Left ventricle myocardium inferior (tissue), 1 donor: Measurements from ENCODE around the gene MOB1B. TPM values are rescaled to one million over a fixed set of nuclear protein-coding genes. Genes with fewer than 3 reads are reported as not detected.

ENCODE experiments used
- DNase-seq: peaks from one replicate; pipeline ENCODE4 v3.0.0-alpha.2; 2020
- H3K27ac ChIP-seq: fragments of 200-600 bp; replicated peaks from 2 replicates; pipeline ENCODE4 v1.8.0; 2021
- H3K27me3 ChIP-seq: fragments of 200-600 bp; 2 replicates; pipeline ENCODE4 v1.8.0; 2021; ENCODE audit warnings: low read depth
- H3K36me3 ChIP-seq: fragments of 200-600 bp; 2 replicates; pipeline ENCODE4 v1.8.0; 2021
- H3K4me1 ChIP-seq: fragments of 200-600 bp; 2 replicates; pipeline ENCODE4 v1.8.0; 2021
- H3K4me3 ChIP-seq: fragments of 200-600 bp; 2 replicates; pipeline ENCODE4 v1.8.0; 2021; ENCODE audit warnings: mild to moderate bottlenecking, moderate library complexity
- H3K9me3 ChIP-seq: fragments of 200-600 bp; replicated peaks from 2 replicates; pipeline ENCODE4 v1.8.0; 2021
- intact Hi-C: fragments of 100-400 bp; cut with micrococcal nuclease; formaldehyde crosslinking; loops from one replicate; pipeline ENCODE4 v1.11.0; 2022
- total RNA-seq: library from RNA; stranded (reverse); fragmentation: NEBNext Ultra II Directional; extraction: Animal tissue kit (Norgen Biotek cat#: 25700); gene quantifications from one replicate; pipeline ENCODE4 v1.2.1, GENCODE V29; 2021
- TF ChIP-seq, protein P1 (sequence below): fragments of 200-600 bp; IDR thresholded peaks from 2 replicates; pipeline ENCODE4 v1.8.0; 2021; ENCODE audit warnings: antibody characterized with exemption, mild to moderate bottlenecking, borderline replicate concordance
- donor health status: DM: no; HTN: yes; CAD: no; lungs with severe emphysema.

The MOB1B gene
- total RNA-seq, 1 donor from 2014 or later, result 18.3 TPM

DNA sequence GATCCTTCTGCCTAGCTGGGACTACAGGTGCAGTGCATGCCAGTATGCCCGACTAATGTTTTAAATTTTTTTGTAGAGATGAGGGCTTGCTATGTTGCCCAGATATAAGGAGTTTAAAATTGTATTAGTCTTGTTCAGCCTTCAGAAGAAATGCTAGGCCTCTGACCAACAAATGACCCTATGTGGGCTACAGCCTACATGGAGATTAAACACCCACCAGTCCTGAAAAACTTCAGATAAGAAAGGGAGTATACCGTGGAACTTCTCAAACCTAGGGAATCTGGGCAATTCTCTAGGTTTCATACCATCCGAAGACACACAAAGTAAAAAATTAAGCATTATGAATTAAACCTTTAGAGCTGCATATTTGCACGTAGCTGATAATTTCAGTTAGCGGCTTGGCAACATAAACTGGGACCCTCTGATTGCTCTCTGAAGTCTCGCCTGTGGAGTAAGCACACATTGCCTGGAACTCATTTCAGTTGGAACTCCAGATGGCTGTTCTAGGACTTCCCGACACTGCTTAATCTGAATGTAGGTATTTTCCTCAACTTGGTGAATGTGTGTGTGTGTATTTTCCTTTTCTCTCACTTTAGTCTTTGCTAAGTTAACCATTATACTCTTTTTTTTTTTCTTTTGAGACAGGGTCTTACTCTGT, 33.0 kb downstream of the MOB1B start:
- Histone ChIP-seq H3K4me1 (peaks cover 2% of the 10 kb centered on the region), H3K36me3 (no peaks in the 10 kb centered on the region), H3K9me3 (peaks cover 4% of the 10 kb centered on the region), H3K4me3 (no peak overlapping the region), H3K27me3 (no peaks in the 10 kb centered on the region), H3K27ac (no peak overlapping the region)
- intact Hi-C loops, result no loop called here
- TF ChIP-seq, protein P1, sequence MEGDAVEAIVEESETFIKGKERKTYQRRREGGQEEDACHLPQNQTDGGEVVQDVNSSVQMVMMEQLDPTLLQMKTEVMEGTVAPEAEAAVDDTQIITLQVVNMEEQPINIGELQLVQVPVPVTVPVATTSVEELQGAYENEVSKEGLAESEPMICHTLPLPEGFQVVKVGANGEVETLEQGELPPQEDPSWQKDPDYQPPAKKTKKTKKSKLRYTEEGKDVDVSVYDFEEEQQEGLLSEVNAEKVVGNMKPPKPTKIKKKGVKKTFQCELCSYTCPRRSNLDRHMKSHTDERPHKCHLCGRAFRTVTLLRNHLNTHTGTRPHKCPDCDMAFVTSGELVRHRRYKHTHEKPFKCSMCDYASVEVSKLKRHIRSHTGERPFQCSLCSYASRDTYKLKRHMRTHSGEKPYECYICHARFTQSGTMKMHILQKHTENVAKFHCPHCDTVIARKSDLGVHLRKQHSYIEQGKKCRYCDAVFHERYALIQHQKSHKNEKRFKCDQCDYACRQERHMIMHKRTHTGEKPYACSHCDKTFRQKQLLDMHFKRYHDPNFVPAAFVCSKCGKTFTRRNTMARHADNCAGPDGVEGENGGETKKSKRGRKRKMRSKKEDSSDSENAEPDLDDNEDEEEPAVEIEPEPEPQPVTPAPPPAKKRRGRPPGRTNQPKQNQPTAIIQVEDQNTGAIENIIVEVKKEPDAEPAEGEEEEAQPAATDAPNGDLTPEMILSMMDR, result no peak
- no peak for DNase-seq

DNA sequence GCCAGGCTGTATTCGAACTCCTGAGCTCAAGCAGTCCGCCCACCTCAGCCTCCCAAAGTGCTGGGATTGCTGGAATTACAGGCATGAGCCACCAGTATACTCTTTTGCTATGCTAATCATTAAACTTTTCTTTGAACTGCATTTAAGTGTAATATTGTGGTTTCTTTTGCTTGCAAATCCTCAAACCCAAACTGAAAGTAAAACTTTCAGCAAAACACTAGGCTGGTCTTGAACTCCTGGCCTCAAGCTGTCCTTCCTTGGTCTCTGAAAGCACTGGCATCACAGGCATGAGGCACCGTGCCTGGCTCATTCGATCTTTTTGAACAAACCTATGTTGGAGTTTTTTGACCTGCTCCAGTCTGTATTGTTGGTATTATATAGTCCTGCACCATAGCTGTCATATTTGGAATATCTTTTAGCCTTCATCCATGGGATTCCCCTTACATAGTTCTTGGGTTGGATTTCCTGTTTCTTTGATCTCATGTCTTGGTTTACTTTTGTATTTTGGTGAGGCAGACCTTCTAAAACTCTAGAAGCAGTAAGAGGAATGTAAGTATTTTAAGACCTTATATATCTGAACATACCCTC, 34.1 kb downstream of the MOB1B start:
- Histone ChIP-seq H3K4me3 (no peak overlapping the region), H3K4me1 (no peaks in the 10 kb centered on the region), H3K36me3 (no peaks in the 10 kb centered on the region), H3K9me3 (peaks cover 4% of the 10 kb centered on the region), H3K27ac (no peak overlapping the region), H3K27me3 (no peaks in the 10 kb centered on the region)
- intact Hi-C loops, result no loop called here
- TF ChIP-seq, protein P1, result no peak
- DNase-seq, result no peak

DNA sequence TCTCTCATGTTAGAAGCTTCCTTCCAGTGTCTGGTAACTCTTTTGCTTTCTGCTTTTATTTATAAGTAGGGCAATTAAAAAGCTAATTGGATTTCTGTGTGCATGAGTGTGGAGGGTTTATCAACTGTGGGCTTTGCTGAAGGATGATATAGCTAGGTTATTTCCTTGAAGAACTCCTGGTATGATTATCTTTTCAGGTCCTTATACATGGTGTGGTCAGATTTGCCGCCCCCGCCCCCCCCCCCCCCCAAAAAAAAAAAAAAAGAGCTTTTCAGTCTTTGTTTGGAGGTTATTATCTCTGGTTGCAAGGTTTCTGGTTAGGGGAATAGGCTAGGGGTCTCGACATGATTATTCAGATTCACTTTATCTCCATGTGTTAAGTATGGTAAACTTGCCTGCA, 35.9 kb downstream of the MOB1B start:
- intact Hi-C loops, result no loop called here
- TF ChIP-seq, protein P1, result no peak

DNA sequence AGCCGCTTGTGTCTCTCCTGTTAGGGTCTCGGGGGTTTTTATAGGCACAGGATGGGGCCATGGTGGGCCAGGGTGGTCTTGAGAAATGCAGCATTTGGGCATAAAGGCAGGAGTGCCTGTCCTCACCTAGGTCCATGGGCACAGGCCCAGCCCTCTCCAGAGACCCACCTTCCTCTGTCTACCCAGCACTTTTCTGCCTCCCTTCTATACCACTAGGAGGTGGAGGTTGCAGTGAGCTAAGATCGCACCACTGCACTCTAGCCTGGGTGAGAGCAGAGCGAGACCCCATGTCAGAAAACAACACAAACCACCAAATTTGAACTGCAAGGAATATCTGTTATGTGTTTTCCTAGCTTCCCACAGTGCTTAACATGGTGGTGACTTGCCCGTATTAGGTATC, 38.0 kb downstream of the MOB1B start:
- Histone ChIP-seq H3K4me3 (no peak overlapping the region), H3K4me1 (peaks cover under 1% of the 10 kb centered on the region), H3K27me3 (no peaks in the 10 kb centered on the region), H3K36me3 (no peaks in the 10 kb centered on the region), H3K9me3 (no peaks in the 10 kb centered on the region), H3K27ac (no peak overlapping the region)
- TF ChIP-seq, protein P1, result no peak
- DNase-seq, result no peak
- intact Hi-C loops, result no loop called here

More for the DNA sequence above, 35.9 kb downstream of the MOB1B start:
- no peak overlapping the region for H3K27ac ChIP-seq
- H3K4me3 ChIP-seq, result no peak overlapping the region
- no peaks in the 10 kb centered on the region for H3K36me3 ChIP-seq
- H3K9me3 ChIP-seq, result no peaks in the 10 kb centered on the region
- H3K27me3 ChIP-seq, result no peaks in the 10 kb centered on the region
- H3K4me1 ChIP-seq, result no peaks in the 10 kb centered on the region
- no peak for DNase-seq

DNA sequence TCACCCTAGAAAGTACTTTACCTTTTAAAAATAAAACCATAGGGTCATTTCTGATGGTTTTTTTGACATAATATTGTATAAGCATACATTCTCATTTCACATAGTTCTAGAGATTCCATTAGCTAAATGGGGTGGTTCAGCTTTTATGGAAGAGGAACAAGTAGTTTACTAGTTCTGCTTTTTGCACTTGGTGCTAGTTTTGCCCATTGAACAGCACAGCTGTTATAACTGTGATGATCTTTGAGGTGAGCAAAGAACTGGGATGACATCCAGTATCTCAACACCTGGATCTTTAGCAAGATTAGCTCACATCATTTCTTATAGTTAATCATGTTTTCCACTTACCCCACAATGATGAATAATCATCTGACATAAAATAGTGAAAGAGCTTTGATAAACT, 40.9 kb downstream of the MOB1B start:
- Histone ChIP-seq H3K27me3 (no peaks in the 10 kb centered on the region), H3K36me3 (no peaks in the 10 kb centered on the region), H3K9me3 (no peaks in the 10 kb centered on the region), H3K4me3 (no peak overlapping the region), H3K4me1 (peaks cover 8% of the 10 kb centered on the region), H3K27ac (no peak overlapping the region)
- intact Hi-C loops, result no loop called here
- TF ChIP-seq, protein P1, result no peak
- no peak for DNase-seq
